NCI-H2227 (cell line): ENCODE measurements around the gene PDE9A.

Source experiments
- DNase-seq: peaks from one replicate; lab custom pipeline; 2025; ENCODE audit not compliant: unreplicated experiment; lab: John Stamatoyannopoulos, UW

Gene PDE9A

GRCh38 chr21:42753804-42754203, 100.4 kb downstream of the PDE9A start:
- DNase-seq = no peak

- no peak for DNase-seq
Observed at GRCh38 chr21:42754270-42754933, 101.0 kb downstream of the PDE9A start.

GRCh38 chr21:42755031-42755665, 101.7 kb downstream of the PDE9A start:
- DNase-seq = no peak

- DNase-seq = no peak
Observed at GRCh38 chr21:42755766-42756579, 102.6 kb downstream of the PDE9A start.

GRCh38 chr21:42756580-42757250, 103.3 kb downstream of the PDE9A start:
- DNase-seq = no peak

- no peak for DNase-seq
Observed at GRCh38 chr21:42757422-42757821, 104.0 kb downstream of the PDE9A start.

- no peak for DNase-seq
Observed at GRCh38 chr21:42757826-42758655, 104.6 kb downstream of the PDE9A start.

- DNase-seq = no peak
Observed at GRCh38 chr21:42758721-42759593, 105.5 kb downstream of the PDE9A start.

GRCh38 chr21:42759594-42759927, 106.1 kb downstream of the PDE9A start:
- DNase-seq = no peak

- no peak for DNase-seq
Observed at GRCh38 chr21:42760361-42760950, 107.0 kb downstream of the PDE9A start.

GRCh38 chr21:42760951-42761751, 107.7 kb downstream of the PDE9A start:
- no peak for DNase-seq

GRCh38 chr21:42761776-42762335, 108.4 kb downstream of the PDE9A start:
- no peak for DNase-seq

GRCh38 chr21:42763581-42764442, 110.4 kb downstream of the PDE9A start:
- DNase-seq = no peak

- no peak for DNase-seq
Observed at GRCh38 chr21:42764443-42764760, 111.0 kb downstream of the PDE9A start.

GRCh38 chr21:42764883-42765282, 111.5 kb downstream of the PDE9A start:
- DNase-seq = no peak

- DNase-seq = no peak
Observed at GRCh38 chr21:42765656-42766055, 112.2 kb downstream of the PDE9A start.

GRCh38 chr21:42766739-42767560, 113.5 kb downstream of the PDE9A start:
- no peak for DNase-seq
